Stimulated activated CD4-positive, alpha-beta T cell treated with anti-CD3 and anti-CD28 coated beads, Interleukin-4, amount 100 ng/mL, for 4 hours (primary cell): ENCODE results near the gene DAW1.
A peak's percentile ranks its signal among the peaks of the same experiment; 100 is the strongest.
"Not testable (repeated sequence)": the region's sequence is repeated elsewhere in the genome, so short reads cannot be mapped to it uniquely, and the experiment has no call there.

Experiments
- DNase-seq, 2 experiments: peaks; one replicate each; pipeline ENCODE4 v3.0.0-alpha.2; 2020

DAW1 gene

GRCh38 chr2:227871375-227871791 is at the start of gene DAW1:
DAW1 (plus strand) TSS chr2:227871631; CDS start chr2:227871690, 59 bp downstream.
- DNase-seq: peak; percentile 9 to 37

- no peak for DNase-seq
Measured at GRCh38 chr2:227822416-227823003, 48.9 kb upstream of the DAW1 start.

GRCh38 chr2:227823922-227824321 is 47.5 kb upstream of the DAW1 start:
- no peak for DNase-seq

GRCh38 chr2:227824711-227825110 is 46.7 kb upstream of the DAW1 start:
- no peak for DNase-seq

GRCh38 chr2:227826019-227826521 is 45.4 kb upstream of the DAW1 start:
- no peak for DNase-seq

GRCh38 chr2:227826563-227826962 is 44.9 kb upstream of the DAW1 start:
- no peak for DNase-seq

GRCh38 chr2:227827143-227827542 is 44.3 kb upstream of the DAW1 start:
- no peak for DNase-seq

GRCh38 chr2:227828477-227828912 is 42.9 kb upstream of the DAW1 start:
- DNase-seq: no peak

GRCh38 chr2:227829337-227829736 is 42.1 kb upstream of the DAW1 start:
- no peak for DNase-seq

- no peak for DNase-seq
Measured at GRCh38 chr2:227834423-227834822, 37.0 kb upstream of the DAW1 start.

GRCh38 chr2:227834916-227835650 is 36.3 kb upstream of the DAW1 start:
- no peak for DNase-seq

GRCh38 chr2:227839339-227840129 is 31.9 kb upstream of the DAW1 start:
- not testable (repeated sequence) for DNase-seq

GRCh38 chr2:227846831-227847230 is 24.6 kb upstream of the DAW1 start:
- DNase-seq: no peak

GRCh38 chr2:227848146-227848545 is 23.3 kb upstream of the DAW1 start:
- no peak for DNase-seq

- DNase-seq: no peak
Measured at GRCh38 chr2:227848586-227848985, 22.8 kb upstream of the DAW1 start.

GRCh38 chr2:227849906-227850305 is 21.5 kb upstream of the DAW1 start:
- no peak for DNase-seq

GRCh38 chr2:227853204-227853629 is 18.2 kb upstream of the DAW1 start:
- DNase-seq: no peak

- no peak for DNase-seq
Measured at GRCh38 chr2:227853765-227854271, 17.6 kb upstream of the DAW1 start.

- no peak for DNase-seq
Measured at GRCh38 chr2:227855440-227855839, 16.0 kb upstream of the DAW1 start.

GRCh38 chr2:227856697-227857096 is 14.7 kb upstream of the DAW1 start:
- DNase-seq: no peak

- DNase-seq: no peak
Measured at GRCh38 chr2:227860221-227860641, 11.2 kb upstream of the DAW1 start.

GRCh38 chr2:227861011-227861410 is 10.4 kb upstream of the DAW1 start:
- DNase-seq: no peak

- DNase-seq: no peak
Measured at GRCh38 chr2:227862227-227862740, 9.1 kb upstream of the DAW1 start.
